GM12875 (cell line): Measurements from ENCODE around the gene IGF2BP2.
"Not testable (repeated sequence)": the region's sequence is repeated elsewhere in the genome, so short reads cannot be mapped to it uniquely, and the experiment has no call there.

Source experiments
- H3K4me3 ChIP-seq: one replicate; pipeline ENCODE4 v1.5.1; 2011; ENCODE audit warnings: low read depth, low read length, control low read depth
- TF ChIP-seq, protein P1 (sequence below): IDR thresholded peaks from 2 replicates; pipeline ENCODE4 v1.5.1; 2011; ENCODE audit warnings: low read depth, mild to moderate bottlenecking, control low read depth, inconsistent platforms, low read length, moderate library complexity, borderline replicate concordance; ENCODE audit not compliant: insufficient read depth

Gene IGF2BP2

GRCh38 chr3:185818267-185818875 is 6.5 kb downstream of the IGF2BP2 start:
- H3K4me3 ChIP-seq, result no peak overlapping the region
- TF ChIP-seq, protein P1, sequence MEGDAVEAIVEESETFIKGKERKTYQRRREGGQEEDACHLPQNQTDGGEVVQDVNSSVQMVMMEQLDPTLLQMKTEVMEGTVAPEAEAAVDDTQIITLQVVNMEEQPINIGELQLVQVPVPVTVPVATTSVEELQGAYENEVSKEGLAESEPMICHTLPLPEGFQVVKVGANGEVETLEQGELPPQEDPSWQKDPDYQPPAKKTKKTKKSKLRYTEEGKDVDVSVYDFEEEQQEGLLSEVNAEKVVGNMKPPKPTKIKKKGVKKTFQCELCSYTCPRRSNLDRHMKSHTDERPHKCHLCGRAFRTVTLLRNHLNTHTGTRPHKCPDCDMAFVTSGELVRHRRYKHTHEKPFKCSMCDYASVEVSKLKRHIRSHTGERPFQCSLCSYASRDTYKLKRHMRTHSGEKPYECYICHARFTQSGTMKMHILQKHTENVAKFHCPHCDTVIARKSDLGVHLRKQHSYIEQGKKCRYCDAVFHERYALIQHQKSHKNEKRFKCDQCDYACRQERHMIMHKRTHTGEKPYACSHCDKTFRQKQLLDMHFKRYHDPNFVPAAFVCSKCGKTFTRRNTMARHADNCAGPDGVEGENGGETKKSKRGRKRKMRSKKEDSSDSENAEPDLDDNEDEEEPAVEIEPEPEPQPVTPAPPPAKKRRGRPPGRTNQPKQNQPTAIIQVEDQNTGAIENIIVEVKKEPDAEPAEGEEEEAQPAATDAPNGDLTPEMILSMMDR, result no peak

- TF ChIP-seq, protein P1, result no peak
- no peak overlapping the region for H3K4me3 ChIP-seq
These were observed 9.2 kb downstream of the IGF2BP2 start for GRCh38 chr3:185815391-185816282.

- TF ChIP-seq, protein P1, result no peak
- no peak overlapping the region for H3K4me3 ChIP-seq
These were observed 11.1 kb downstream of the IGF2BP2 start for GRCh38 chr3:185813691-185814215.

GRCh38 chr3:185813205-185813604 is 11.6 kb downstream of the IGF2BP2 start:
- TF ChIP-seq, protein P1, result no peak

GRCh38 chr3:185807445-185808068 is 17.3 kb downstream of the IGF2BP2 start:
- no peak overlapping the region for H3K4me3 ChIP-seq
- TF ChIP-seq, protein P1, result no peak

More at GRCh38 chr3:185813205-185813604, 11.6 kb downstream of the IGF2BP2 start:
- no peak overlapping the region for H3K4me3 ChIP-seq

GRCh38 chr3:185798831-185799110 is 26.1 kb downstream of the IGF2BP2 start:
- H3K4me3 ChIP-seq, result not testable (repeated sequence)

DNA sequence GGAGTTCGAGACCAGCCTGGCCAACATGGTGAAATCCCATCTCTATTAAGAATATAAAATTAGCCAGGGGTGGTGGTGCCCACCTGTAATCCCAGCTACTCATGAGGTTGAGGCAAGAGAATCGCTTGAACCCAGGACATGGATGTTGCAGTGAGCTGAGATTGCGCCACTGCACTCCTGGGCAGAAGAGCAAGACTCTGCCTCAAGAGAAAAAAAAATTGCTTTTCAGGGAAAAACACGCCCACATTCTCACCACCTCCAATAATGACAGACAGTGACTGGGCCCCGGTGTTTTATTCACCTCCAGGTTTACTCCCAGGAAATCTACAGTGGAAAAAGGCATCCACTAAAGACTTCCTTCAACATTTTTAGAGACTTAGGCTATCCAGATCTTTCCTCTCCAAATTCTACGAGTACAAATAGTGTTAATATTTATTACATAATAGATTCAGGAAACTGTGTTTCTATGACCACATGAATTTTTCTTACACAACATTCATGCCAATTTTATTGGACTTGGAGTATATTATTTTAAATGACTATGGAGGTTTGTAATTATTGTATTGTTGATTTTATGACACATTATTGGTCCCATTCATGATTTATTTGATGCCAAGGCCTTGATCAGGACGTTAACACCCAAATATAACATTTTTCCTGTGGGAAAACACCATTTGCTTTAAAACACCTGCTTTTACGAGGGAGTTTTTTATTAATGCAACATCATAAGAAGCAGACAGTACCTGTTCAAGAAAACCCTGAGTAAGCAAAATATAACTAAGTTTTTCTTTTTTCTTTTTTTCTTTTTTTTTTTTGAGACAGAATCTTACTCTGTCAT is 26.6 kb downstream of the IGF2BP2 start:
- TF ChIP-seq, protein P1, result no peak
- H3K4me3 ChIP-seq, result no peak overlapping the region
